PFSK-1 (cell line): ENCODE results near the gene GAP43.

Experiments used
- FOXP2 ChIP-seq: optimal IDR thresholded peaks from 2 replicates; pipeline ENCODE3; 2011; ENCODE audit warnings: borderline replicate concordance, control low read depth, inconsistent platforms; ENCODE audit not compliant: insufficient read depth; ENCODE audit errors: extremely low read length, extremely low read depth
- POLR2AphosphoS5 ChIP-seq: IDR thresholded peaks from 2 replicates; pipeline ENCODE4 v1.6.1; 2012; ENCODE audit warnings: low read depth, mild to moderate bottlenecking, control low read depth, low read length, moderate library complexity
- SIN3A ChIP-seq: IDR thresholded peaks from 2 replicates; pipeline ENCODE4 v1.6.1; 2012; ENCODE audit warnings: mild to moderate bottlenecking, low read length, moderate library complexity, borderline replicate concordance; ENCODE audit not compliant: insufficient read depth
- TAF1 ChIP-seq: IDR thresholded peaks from 2 replicates; pipeline ENCODE4 v1.6.1; 2012; ENCODE audit warnings: low read length, control low read depth, borderline replicate concordance; ENCODE audit not compliant: insufficient read depth
- TF ChIP-seq, protein P1 (sequence below), 2 experiments: IDR thresholded peaks; 2 replicates each; pipeline versions ENCODE4 v1.6.1 to v1.8.0; 2011 to 2012; ENCODE audit warnings: low read depth in 2 of 2, low read length in 2 of 2, control low read depth in 1 of 2, inconsistent platforms in 1 of 2, mild to moderate bottlenecking in 1 of 2, moderate library complexity in 1 of 2; ENCODE audit not compliant: insufficient read depth in 1 of 2

GAP43 gene

GRCh38 chr3:115667738-115668065 lies 44.4 kb downstream of the GAP43 start:
- TF ChIP-seq SIN3A (no peak), FOXP2 (no peak), TAF1 (no peak), POLR2AphosphoS5 (no peak)
- TF ChIP-seq, protein P1, sequence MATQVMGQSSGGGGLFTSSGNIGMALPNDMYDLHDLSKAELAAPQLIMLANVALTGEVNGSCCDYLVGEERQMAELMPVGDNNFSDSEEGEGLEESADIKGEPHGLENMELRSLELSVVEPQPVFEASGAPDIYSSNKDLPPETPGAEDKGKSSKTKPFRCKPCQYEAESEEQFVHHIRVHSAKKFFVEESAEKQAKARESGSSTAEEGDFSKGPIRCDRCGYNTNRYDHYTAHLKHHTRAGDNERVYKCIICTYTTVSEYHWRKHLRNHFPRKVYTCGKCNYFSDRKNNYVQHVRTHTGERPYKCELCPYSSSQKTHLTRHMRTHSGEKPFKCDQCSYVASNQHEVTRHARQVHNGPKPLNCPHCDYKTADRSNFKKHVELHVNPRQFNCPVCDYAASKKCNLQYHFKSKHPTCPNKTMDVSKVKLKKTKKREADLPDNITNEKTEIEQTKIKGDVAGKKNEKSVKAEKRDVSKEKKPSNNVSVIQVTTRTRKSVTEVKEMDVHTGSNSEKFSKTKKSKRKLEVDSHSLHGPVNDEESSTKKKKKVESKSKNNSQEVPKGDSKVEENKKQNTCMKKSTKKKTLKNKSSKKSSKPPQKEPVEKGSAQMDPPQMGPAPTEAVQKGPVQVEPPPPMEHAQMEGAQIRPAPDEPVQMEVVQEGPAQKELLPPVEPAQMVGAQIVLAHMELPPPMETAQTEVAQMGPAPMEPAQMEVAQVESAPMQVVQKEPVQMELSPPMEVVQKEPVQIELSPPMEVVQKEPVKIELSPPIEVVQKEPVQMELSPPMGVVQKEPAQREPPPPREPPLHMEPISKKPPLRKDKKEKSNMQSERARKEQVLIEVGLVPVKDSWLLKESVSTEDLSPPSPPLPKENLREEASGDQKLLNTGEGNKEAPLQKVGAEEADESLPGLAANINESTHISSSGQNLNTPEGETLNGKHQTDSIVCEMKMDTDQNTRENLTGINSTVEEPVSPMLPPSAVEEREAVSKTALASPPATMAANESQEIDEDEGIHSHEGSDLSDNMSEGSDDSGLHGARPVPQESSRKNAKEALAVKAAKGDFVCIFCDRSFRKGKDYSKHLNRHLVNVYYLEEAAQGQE (IDR thresholded peaks at IDR 0.05; ENCODE audit: insufficient read depth in 1 of 2, low read depth in 2 of 2, low read length in 2 of 2): no peak

DNA sequence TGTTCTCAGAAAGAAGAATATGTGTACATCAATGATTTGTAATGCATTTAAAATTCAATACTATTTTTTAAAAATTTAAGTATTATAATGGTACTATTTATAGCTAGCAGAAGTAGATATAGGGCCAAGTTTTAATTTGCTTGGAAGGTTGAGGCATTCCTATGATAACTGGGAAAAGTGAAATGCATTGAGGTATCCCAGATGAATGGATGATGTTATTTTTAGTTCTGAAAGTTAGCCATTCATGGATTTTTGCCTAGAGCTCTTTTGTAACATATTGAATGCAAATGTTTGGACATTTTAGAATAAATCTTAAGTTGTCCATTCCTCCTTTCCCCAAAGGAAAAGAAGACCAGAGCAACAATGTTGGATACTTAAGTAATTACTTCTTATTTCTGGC lies 47.6 kb downstream of the GAP43 start:
- TF ChIP-seq FOXP2: no peak
- TF ChIP-seq, protein P1 (IDR thresholded peaks at IDR 0.05; ENCODE audit: insufficient read depth in 1 of 2, low read depth in 2 of 2, low read length in 2 of 2): no peak
- TF ChIP-seq SIN3A: no peak
- TF ChIP-seq POLR2AphosphoS5: no peak
- TF ChIP-seq TAF1: no peak

DNA sequence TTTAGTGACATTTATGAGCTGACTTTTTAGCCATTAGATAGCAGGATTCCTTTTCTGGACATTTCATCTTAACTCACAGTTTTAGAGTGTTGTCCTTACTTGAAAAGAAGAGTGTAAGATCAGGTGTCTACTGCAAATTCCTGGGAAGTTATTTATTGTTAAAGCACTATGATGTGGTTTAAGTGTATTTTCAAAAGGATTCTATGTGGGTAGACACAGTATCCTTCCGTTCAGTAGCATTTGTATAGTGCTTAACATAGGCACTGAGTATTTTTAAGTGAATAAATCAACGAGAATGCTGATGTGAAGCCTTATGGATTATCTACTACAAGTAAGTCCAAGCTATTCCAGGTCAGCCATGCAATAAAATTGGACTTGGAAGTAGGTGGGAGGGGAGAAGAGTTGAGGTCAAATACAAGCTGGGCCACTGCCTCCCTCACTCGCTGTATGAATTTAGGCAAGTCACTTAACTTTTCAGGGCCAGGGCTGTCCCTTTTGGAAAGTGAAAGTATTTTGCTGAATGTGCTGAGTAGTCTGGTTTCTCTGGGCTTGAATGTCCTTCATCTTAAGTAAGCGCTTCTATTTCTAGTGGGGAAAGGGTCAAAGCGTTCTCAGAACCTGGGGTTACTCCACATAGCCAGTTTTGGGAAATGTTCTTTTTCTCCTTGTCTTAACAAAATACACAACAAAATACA lies 48.6 kb downstream of the GAP43 start:
- TF ChIP-seq POLR2AphosphoS5: no peak
- no peak for TF ChIP-seq SIN3A
- no peak for TF ChIP-seq TAF1
- TF ChIP-seq, protein P1 (IDR thresholded peaks at IDR 0.05; ENCODE audit: insufficient read depth in 1 of 2, low read depth in 2 of 2, low read length in 2 of 2): no peak
- TF ChIP-seq FOXP2: no peak

GRCh38 chr3:115673881-115674280 lies 50.6 kb downstream of the GAP43 start:
- TF ChIP-seq POLR2AphosphoS5: no peak
- no peak for TF ChIP-seq TAF1
- no peak for TF ChIP-seq FOXP2
- no peak for TF ChIP-seq SIN3A
- TF ChIP-seq, protein P1 (IDR thresholded peaks at IDR 0.05; ENCODE audit: insufficient read depth in 1 of 2, low read depth in 2 of 2, low read length in 2 of 2): no peak

GRCh38 chr3:115676336-115676735 lies 53.0 kb downstream of the GAP43 start:
- no peak for TF ChIP-seq TAF1
- TF ChIP-seq, protein P1 (IDR thresholded peaks at IDR 0.05; ENCODE audit: insufficient read depth in 1 of 2, low read depth in 2 of 2, low read length in 2 of 2): no peak
- TF ChIP-seq POLR2AphosphoS5: no peak
- TF ChIP-seq SIN3A: no peak
- TF ChIP-seq FOXP2: no peak
